HPDE6-E6E7 (cell line): Measurements from ENCODE around the gene CD101.
A peak's percentile ranks its signal among the peaks of the same experiment; 100 is the strongest.

Experiments
- DNase-seq: peaks from one replicate; pipeline ENCODE4 v3.0.0; 2011; ENCODE audit warnings: missing footprints; ENCODE audit errors: extremely low spot score

Gene CD101

GRCh38 chr1:116986421-116987255, 14.9 kb upstream of the CD101 start:
- no peak for DNase-seq

- no peak for DNase-seq
Measured at GRCh38 chr1:116987256-116987555, 14.4 kb upstream of the CD101 start.

- DNase-seq, result no peak
Measured at GRCh38 chr1:116988248-116988647, 13.3 kb upstream of the CD101 start.

DNA sequence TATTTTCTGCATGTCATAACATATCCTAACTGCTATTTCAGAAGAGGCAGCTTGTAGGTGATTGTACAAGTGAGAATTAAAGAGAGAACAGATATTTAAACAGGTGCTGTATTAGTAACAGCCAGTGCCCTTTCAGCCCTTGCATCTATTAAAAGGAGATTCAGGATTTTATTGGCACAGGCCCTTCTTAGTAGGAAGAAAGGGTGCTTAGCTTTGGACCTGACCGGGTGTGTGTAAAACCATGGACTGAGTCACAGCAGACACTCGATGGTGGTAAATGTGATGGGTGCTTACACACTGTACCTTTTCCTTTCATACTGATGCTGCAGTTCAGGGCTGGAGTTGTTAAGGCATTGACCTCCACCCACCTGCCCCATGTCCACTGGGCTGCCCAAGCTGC, 12.7 kb upstream of the CD101 start:
- DNase-seq, result no peak

GRCh38 chr1:116989835-116990234, 11.7 kb upstream of the CD101 start:
- no peak for DNase-seq

- DNase-seq, result peak; percentile 88
Measured at GRCh38 chr1:116990612-116991151, 10.9 kb upstream of the CD101 start.

DNA sequence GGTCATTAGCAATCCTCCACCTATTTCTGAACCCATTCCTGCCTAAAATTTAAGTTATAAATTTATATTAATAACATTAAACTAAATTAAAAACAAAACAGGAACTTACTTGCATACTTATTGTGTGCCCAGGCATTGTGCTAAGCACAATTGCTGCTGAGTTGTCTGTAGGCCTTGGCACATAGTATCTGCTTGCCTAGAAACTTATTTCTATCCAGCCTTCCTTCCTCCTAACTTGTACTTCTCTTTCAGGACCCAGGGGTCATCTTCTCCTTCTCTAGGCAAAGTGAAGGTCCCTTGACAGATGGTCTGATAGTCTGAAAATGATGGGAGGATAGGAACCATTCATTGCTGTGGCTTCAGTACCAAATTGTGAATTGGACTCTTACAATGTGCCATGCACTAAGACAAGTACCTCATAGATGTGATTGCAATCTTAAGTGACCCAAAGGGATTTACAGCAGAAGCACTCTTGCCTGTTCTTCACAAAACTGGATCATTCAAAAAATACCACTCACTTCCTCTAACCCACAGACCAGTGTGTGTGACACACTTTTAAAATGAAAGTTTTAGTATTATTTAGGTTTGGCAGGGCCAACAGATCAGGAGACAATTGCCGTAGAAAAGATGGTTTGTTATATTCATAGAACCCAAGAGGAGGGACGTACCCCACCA, 10.3 kb upstream of the CD101 start:
- no peak for DNase-seq

GRCh38 chr1:116991918-116992317, 9.6 kb upstream of the CD101 start:
- no peak for DNase-seq

- no peak for DNase-seq
Measured at GRCh38 chr1:116993286-116993685, 8.3 kb upstream of the CD101 start.

DNA sequence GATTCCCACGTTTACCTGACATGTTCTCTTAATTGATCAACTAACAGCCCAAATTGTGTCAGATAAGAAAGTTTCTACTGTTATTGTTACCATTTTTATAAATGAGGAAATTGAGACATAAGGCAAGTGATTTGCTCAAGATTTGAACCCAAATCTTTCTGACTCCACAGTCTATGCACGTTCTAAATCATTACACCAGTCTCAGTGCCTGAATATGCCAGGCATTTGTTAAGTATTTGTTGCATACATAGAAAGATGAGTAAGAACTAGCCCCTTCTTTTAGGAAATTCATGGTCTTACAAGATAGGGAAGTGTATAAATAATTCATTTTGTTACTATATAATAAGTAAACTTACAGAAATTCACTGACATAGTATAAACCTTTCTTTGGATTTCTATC, 7.1 kb upstream of the CD101 start:
- DNase-seq, result no peak

DNA sequence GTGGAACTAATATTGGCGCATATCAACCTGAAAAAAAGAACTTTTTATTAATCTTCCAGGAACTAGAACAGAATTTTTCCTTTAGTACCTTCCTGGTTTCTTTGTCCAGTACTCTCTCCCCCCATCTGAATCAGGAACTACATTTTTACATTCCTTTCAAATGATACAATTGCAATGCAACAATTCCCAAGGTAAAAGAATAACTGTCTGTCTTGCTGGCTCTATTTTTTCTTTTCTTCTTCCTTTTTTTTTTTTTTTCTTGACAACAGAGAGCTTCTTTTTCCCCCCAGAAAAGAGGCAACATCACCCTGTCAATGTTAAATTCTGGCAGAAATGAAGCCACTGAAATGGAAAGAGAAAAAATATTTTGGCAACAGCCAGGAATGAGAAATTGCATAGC, 4.5 kb upstream of the CD101 start:
- DNase-seq, result peak; percentile 40

- DNase-seq, result no peak
Measured at GRCh38 chr1:116997636-116998035, 3.9 kb upstream of the CD101 start.

DNA sequence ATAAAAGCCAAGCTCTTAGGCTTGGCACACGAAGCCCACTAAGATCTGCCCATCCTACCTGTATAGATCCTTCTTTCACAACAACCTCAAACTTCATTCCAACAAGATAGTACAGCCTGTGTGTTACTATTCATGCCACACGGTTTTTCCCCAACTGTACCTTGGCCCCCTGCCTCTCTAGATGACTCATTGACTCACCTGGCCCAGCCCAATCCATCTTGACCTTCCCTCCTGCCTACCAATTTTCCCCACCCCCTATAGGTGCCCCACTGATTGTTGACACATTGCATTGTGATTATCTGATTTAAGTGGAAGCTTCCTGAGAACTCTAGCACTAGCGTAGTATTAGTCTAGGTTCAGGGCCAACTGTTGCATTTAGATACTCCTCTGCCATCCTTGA, 2.0 kb upstream of the CD101 start:
- DNase-seq, result no peak

DNA sequence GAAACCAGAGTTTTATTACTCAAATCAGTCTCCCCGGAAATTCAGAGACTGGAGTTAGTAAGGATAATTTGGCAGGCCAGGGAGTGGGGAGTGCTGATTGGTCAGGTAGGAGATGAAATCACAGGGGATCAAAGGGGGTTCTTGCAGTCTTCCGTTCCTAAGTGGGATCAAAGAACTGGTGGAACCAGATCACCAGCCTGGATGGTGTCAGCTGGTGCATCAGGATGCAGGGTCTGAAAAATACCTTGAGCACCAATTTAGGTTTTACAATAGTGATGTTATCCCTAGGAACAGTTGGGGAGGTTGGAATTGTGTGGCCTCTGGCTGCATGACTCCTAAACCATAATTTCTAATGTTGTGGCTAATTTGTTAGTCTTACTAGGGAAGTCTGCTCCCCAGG, 1.4 kb upstream of the CD101 start:
- DNase-seq, result no peak

- no peak for DNase-seq
Measured at GRCh38 chr1:117003223-117003875, 1.8 kb downstream of the CD101 start.

DNA sequence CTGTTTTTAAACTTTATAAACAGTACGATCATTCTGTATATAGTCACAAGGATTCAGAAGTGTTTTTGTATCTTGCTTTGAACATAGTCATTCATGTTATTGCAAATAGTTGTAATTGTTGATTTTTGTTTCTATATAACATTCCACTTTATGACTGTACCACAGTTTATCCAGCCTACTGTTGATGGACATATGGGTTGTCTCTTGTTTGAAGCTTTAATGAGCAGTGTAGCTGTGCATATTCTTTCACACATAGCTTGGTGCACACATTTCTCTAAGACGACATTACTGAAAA, 6.1 kb downstream of the CD101 start:
- DNase-seq, result no peak

DNA sequence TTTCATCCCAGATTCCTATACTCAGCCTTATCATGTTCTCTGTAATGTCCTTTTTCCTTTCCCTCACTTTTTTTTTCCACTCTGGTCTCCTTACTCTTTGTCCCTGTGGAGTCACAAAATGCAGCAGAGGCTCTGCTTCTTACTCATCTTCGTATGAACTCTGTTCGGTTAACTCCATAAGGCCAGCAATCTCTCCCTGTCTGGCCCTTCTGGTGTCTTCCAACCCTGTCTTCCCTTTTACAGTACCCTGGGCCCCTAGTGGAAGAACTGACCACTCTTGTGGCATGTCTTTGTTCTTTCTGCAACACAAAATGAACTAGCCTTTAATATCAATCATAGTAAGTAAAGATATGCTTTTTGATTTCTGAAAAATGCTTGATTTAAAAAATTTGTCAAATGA, 7.1 kb downstream of the CD101 start:
- DNase-seq, result no peak

- DNase-seq, result no peak
Measured at GRCh38 chr1:117009132-117009531, 7.6 kb downstream of the CD101 start.

GRCh38 chr1:117010310-117010969, 8.9 kb downstream of the CD101 start:
- DNase-seq, result no peak

DNA sequence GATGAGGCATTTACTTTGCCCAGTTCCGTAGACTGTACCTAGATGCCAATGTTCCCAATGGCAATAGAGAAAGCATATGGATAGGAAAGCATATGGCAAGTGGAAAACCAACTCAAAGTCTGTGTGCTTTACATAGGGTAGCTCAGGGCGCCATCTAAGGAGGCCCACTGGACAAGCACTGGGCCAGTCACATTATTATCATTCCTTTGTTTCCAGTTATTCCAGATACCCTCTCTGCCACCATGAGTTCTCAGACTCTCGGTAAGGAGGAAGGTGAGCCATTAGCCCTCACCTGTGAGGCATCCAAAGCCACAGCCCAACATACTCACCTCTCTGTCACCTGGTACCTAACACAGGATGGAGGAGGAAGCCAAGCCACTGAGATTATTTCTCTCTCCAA, 9.8 kb downstream of the CD101 start:
- DNase-seq, result no peak

- no peak for DNase-seq
Measured at GRCh38 chr1:117013309-117013858, 11.8 kb downstream of the CD101 start.

- DNase-seq, result peak; percentile 44
Measured at GRCh38 chr1:117014209-117014608, 12.6 kb downstream of the CD101 start.
